RPMI7951 (cell line): Measurements from ENCODE around the gene MAP3K20. TPM values are rescaled to one million over a fixed set of nuclear protein-coding genes. Genes with fewer than 3 reads are reported as not detected.
"Not testable (repeated sequence)": the region's sequence is repeated elsewhere in the genome, so short reads cannot be mapped to it uniquely, and the experiment has no call there.

ENCODE experiments used
- DNase-seq: peaks from one replicate; pipeline ENCODE4 v3.0.0-alpha.2; 2012; ENCODE audit warnings: low read depth
- total RNA-seq: library from RNA; depleted of rRNA; stranded (reverse); fragments of >200 nt; shearing (Covaris generic); gene quantifications from 2 replicates; pipeline ENCODE4 v1.2.3, GENCODE V29; 2014

MAP3K20 gene
- total RNA-seq, 1 experiment from 2014 or later: 46.0 TPM

- no peak for DNase-seq
These were observed 155.8 kb downstream of the MAP3K20 start for GRCh38 chr2:173231465-173231864.

- peak; percentile 28 for DNase-seq
These were observed 157.5 kb downstream of the MAP3K20 start for GRCh38 chr2:173232956-173233744.

- DNase-seq: no peak
These were observed 160.5 kb downstream of the MAP3K20 start for GRCh38 chr2:173235947-173236803.

GRCh38 chr2:173238385-173238784 is 162.7 kb downstream of the MAP3K20 start:
- no peak for DNase-seq

- no peak for DNase-seq
These were observed 163.2 kb downstream of the MAP3K20 start for GRCh38 chr2:173238831-173239230.

GRCh38 chr2:173239644-173240043 is 164.0 kb downstream of the MAP3K20 start:
- no peak for DNase-seq

- DNase-seq: no peak
These were observed 164.4 kb downstream of the MAP3K20 start for GRCh38 chr2:173240083-173240482.

GRCh38 chr2:173241643-173242042 is 166.0 kb downstream of the MAP3K20 start:
- no peak for DNase-seq

GRCh38 chr2:173247156-173247555 is 171.5 kb downstream of the MAP3K20 start:
- no peak for DNase-seq

- no peak for DNase-seq
These were observed 172.7 kb downstream of the MAP3K20 start for GRCh38 chr2:173248381-173248780.

GRCh38 chr2:173249661-173250641 is 174.3 kb downstream of the MAP3K20 start:
- no peak for DNase-seq

GRCh38 chr2:173251225-173251624 is 175.6 kb downstream of the MAP3K20 start:
- DNase-seq: no peak

GRCh38 chr2:173252581-173252980 is 176.9 kb downstream of the MAP3K20 start:
- no peak for DNase-seq

GRCh38 chr2:173254659-173255058 is 179.0 kb downstream of the MAP3K20 start:
- DNase-seq: peak; percentile 49

- no peak for DNase-seq
These were observed 183.1 kb downstream of the MAP3K20 start for GRCh38 chr2:173258701-173259100.

GRCh38 chr2:173262356-173262755 is 186.7 kb downstream of the MAP3K20 start:
- DNase-seq: not testable (repeated sequence)

GRCh38 chr2:173264151-173264550 is 188.5 kb downstream of the MAP3K20 start:
- DNase-seq: no peak

- no peak for DNase-seq
These were observed 189.1 kb downstream of the MAP3K20 start for GRCh38 chr2:173264603-173265366.

GRCh38 chr2:173271135-173271534 is 195.5 kb downstream of the MAP3K20 start:
- no peak for DNase-seq

GRCh38 chr2:173271825-173272224 is 196.2 kb downstream of the MAP3K20 start:
- DNase-seq: no peak

GRCh38 chr2:173272849-173273248 is 197.2 kb downstream of the MAP3K20 start:
- DNase-seq: peak; percentile 7
